ENCODE results near the gene C10orf95.

GRCh38 chr10:102420181-102420713 is 31.1 kb downstream of the C10orf95 start:
- TF ChIP-seq POLR2A (IDR thresholded peaks at IDR 0.05), result no peak
- peak in 1 of 12 donors; percentile 2 for TF ChIP-seq CTCF (IDR thresholded peaks at IDR 0.05)

All from heart left ventricle (tissue), 13 donors.